GM12864 (cell line): ENCODE results near the gene PCBP4.

Experiments
- DNase-seq: peaks from one replicate; pipeline ENCODE4 v3.0.0-alpha.2; 2011; ENCODE audit warnings: low read depth
- H3K4me3 ChIP-seq: 2 replicates; pipeline ENCODE4 v1.5.1; 2011; ENCODE audit warnings: mild to moderate bottlenecking, low read depth, low read length, control low read depth
- TF ChIP-seq, protein P1 (sequence below): IDR thresholded peaks from 2 replicates; pipeline ENCODE4 v1.5.1; 2011; ENCODE audit warnings: low read depth, mild to moderate bottlenecking, moderate library complexity, low read length, control low read depth, inconsistent platforms; ENCODE audit errors: missing control alignments

PCBP4 gene

DNA sequence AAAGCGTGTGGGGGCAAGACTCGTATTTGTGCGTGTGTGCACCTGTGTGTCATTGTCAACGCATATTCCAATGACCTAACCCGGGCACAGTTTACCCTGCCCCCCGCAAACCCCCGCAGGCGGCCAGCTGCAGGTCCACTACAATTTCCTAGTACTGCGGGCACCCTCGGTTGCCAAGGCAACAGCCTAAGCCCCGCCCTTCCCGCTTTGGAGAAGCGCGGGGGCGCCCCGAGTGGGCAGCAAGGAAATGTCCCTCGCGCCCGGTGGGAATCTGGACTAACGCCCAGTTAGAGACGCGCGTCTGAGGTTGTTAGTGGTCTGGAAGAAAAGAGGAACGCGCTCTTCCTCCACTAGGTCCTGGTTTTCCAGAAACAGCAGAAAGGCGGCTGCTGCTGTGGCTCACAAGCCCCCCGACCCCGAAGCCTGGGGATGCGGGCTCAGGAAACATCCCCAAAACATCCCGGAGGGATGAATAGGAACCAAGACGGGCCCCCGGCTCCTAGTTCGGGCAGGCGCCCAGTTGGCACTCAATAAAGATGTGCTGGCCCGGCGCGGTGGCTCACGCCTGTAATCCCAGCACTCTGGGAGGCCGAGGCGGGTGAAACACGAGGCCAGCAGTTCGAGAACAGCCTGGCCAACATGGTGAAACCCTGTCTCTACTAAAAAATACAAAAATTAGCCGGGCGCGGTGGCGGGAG lies 8.7 kb upstream of the PCBP4 start:
- DNase-seq = no peak
- peak overlapping the region; percentile 72; the same call in 1 of the 2 replicates for H3K4me3 ChIP-seq
- TF ChIP-seq, protein P1, sequence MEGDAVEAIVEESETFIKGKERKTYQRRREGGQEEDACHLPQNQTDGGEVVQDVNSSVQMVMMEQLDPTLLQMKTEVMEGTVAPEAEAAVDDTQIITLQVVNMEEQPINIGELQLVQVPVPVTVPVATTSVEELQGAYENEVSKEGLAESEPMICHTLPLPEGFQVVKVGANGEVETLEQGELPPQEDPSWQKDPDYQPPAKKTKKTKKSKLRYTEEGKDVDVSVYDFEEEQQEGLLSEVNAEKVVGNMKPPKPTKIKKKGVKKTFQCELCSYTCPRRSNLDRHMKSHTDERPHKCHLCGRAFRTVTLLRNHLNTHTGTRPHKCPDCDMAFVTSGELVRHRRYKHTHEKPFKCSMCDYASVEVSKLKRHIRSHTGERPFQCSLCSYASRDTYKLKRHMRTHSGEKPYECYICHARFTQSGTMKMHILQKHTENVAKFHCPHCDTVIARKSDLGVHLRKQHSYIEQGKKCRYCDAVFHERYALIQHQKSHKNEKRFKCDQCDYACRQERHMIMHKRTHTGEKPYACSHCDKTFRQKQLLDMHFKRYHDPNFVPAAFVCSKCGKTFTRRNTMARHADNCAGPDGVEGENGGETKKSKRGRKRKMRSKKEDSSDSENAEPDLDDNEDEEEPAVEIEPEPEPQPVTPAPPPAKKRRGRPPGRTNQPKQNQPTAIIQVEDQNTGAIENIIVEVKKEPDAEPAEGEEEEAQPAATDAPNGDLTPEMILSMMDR = peak; percentile 20

DNA sequence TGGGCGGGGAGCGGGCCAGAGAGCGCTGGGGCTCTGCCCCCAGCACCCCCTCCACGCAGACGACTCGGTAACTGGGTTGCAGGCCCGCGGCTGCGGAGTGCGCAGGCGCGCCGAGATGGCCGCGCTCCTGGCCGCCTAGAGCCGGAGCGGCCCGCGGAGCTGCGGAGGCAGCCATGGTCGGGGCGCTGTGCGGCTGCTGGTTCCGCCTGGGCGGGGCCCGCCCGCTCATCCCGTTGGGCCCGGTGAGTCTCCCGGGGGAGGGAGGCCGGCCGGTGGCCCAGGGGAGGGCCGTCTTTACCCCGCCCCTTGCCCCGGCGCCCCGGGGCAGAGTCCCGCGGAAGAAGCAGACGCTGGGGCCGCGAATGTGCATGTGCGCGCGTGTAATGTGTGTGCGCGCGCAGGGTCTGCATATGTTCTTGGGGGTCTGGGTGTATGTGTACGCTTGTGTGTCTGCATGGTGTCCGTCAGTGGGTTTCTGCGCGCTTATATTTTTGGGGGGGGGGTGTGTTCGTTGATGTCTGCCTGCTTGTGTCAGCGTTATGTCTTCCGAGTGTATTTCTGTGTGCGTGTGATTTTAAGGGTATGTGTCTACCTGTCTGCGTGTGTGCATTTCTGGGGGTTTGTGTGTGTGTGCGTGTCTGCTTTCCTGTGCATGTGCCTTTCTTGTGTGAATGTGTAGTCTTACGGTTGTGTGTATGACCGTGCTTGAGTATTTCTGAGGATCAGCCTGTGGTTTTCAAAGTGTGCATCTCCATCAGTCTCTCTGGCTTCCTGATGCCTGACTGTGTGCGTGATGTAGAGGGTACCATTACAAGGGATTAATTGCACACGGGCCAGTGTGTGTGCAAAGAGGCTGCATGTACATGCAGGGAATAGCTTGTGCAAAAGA lies 8.0 kb upstream of the PCBP4 start, which contains the start of gene ABHD14A:
TSS of gene ABHD14A (plus strand) at position 102 of the 889 bp plus-strand sequence. CDS start at position 174, 72 bp downstream.
- no peak for DNase-seq

DNA sequence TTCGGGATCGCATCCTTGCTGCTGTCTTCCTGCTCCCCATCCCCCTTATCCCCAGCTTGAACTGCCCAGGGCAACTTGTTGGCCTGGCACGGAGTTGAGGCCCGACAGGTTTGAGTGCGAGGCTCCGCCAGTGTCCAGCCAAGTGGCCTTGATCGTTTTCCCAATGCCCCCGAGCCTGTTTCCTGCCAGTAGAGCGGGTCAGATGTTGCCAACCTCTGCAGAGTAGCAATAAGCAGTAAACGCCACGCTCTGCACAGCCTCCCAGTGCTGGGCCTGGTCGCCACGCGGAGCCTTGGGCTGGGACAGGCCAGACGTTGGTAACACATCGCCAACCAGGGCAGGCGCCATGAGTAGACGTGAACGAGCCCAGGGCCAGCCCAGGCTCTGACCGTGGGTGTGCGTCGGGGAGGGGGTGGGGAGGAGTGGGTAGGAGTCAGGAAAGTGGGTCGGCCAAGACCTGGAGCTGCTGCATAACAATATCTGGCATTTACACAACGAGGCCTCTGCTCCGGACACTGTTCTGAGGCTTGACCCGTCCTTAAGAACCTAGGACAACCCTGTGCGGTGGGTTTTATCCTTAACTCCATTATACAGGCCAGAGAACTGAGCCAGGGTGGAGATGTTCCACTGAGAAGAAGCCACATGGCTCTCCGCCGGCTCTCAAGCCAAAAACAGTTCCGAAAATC lies 7.2 kb upstream of the PCBP4 start:
- TF ChIP-seq, protein P1 = no peak
- H3K4me3 ChIP-seq = peak overlapping the region; percentile 72
- DNase-seq = no peak

More for the DNA sequence above, 8.0 kb upstream of the PCBP4 start, which contains the start of gene ABHD14A:
- peak within 1 kb of the TSS; percentile 72 for H3K4me3 ChIP-seq
- TF ChIP-seq, protein P1 = no peak

DNA sequence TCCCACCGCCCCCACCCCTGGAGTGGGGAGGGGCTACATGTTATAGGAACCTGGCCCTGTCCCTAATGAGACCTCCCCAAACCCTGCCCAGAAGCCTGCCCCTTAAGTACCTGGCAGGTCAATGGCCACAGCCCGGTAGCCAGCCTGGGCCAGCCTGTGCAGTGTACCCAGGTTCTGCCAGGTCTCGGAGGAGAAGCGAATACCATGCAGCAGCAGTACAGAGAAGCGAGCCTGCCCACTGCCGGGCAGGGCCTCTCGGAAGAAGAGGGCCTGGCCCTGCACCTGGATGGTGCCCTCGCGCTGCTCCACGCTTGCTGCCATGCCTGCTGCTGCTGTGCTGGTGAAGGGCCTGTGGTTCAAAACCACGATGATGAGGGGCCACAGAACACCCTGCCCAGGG lies 4.1 kb upstream of the PCBP4 start:
- H3K4me3 ChIP-seq = no peak overlapping the region
- no peak for DNase-seq
- TF ChIP-seq, protein P1 = no peak

DNA sequence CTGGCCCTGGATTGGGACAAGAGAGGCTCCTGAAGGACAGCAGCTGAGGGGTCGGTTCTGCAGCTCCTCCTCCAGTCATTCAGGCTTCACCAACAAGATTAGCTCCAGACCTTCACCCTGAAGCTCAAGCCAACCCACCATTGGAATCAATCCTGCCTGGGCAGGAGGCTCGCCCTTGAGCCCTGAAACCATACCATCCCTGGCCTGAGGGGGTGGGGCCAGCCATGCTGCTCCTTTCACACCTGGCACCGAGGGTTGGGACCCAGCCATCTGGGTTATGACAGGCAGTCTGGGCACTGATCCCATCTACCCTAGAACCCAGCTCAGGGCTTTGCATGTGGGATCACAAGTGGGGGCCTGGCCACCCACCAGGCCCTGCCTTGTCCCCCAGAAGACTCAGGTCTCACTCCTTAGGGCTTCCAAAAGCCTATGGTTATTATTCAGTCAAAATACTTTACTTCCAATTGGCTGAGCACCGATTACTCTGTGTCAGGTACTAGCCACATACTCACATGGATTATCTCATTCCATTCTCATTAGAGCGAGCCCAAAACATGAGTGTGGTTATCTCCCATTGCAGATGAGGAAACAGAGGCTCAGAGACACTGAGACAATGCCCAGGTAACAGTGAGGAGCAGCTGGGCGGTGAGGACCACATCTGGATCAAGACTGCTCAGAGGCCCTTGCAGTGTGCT lies 3.5 kb upstream of the PCBP4 start:
- DNase-seq = no peak

DNA sequence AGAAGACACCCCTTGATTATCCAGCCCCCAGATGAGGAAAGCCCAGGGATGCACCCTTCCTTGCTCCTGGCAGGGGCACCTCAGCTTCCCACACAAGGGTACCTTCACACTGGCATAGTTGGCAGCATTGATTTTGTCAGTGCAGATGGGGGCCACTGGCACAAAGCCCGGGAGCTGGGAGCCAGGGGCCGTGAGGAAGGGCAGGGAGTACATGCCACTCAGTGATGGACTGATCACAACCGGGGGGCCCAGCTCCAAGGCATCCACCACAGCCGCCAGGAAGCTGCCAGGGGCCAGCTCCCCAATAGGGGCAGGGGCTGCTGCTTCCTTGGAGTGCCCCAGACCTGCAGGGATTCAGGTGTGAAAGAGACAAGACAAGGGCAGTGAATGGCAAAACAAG lies 2.6 kb upstream of the PCBP4 start:
- no peak overlapping the region for H3K4me3 ChIP-seq
- DNase-seq = no peak
- TF ChIP-seq, protein P1 = no peak

More for the DNA sequence above, 3.5 kb upstream of the PCBP4 start:
- TF ChIP-seq, protein P1 = no peak
- no peak overlapping the region for H3K4me3 ChIP-seq
